GM12891 (cell line): ENCODE results near the gene CTSE.

Experiments used
- DNase-seq: peaks from one replicate; pipeline ENCODE4 v3.0.0; 2011; ENCODE audit warnings: low spot score; ENCODE audit not compliant: insufficient read length
- FAIRE-seq: peaks from 2 replicates; lab custom pipeline; 2011; peaks lifted over from hg19 to GRCh38; lab: Jason Lieb, UNC
- PAX5 ChIP-seq: IDR thresholded peaks from 2 replicates; pipeline ENCODE4 v1.6.1; 2011; ENCODE audit warnings: low read length, moderate library complexity, mild to moderate bottlenecking; ENCODE audit not compliant: insufficient read depth, severe bottlenecking
- POLR2A ChIP-seq: IDR thresholded peaks from 2 replicates; pipeline ENCODE4 v1.6.1; 2011; ENCODE audit warnings: low read depth, low read length, control low read depth
- POLR2AphosphoS5 ChIP-seq: IDR thresholded peaks from 2 replicates; pipeline ENCODE4 v1.6.1; 2011; ENCODE audit warnings: low read depth, low read length, control low read depth
- POU2F2 ChIP-seq: IDR thresholded peaks from 2 replicates; pipeline ENCODE4 v1.6.1; 2011; ENCODE audit warnings: low read depth, mild to moderate bottlenecking, control low read depth, low read length, moderate library complexity
- SPI1 ChIP-seq: IDR thresholded peaks from 2 replicates; pipeline ENCODE4 v1.6.1; 2011; ENCODE audit warnings: low read depth, low read length, control low read depth
- TAF1 ChIP-seq: IDR thresholded peaks from 2 replicates; pipeline ENCODE4 v1.6.1; 2011; ENCODE audit warnings: low read depth, low read length, control low read depth

CTSE gene

GRCh38 chr1:206030714-206031113, 7.0 kb upstream of the CTSE start:
- FAIRE-seq (peak; percentile 91), DNase-seq (no peak)
- TF ChIP-seq TAF1 (no peak), SPI1 (no peak), POLR2A (no peak), PAX5 (no peak), POU2F2 (no peak), POLR2AphosphoS5 (no peak)

- TF ChIP-seq SPI1: no peak
- no peak for TF ChIP-seq POU2F2
- no peak for TF ChIP-seq PAX5
- TF ChIP-seq POLR2A: no peak
- DNase-seq (no peak), FAIRE-seq (no peak)
These were observed 6.5 kb upstream of the CTSE start for GRCh38 chr1:206030191-206030590.

GRCh38 chr1:206029484-206029883, 5.8 kb upstream of the CTSE start:
- FAIRE-seq: no peak
- no peak for DNase-seq
- TF ChIP-seq POLR2AphosphoS5: no peak
- TF ChIP-seq PAX5: no peak

- no peak for TF ChIP-seq POLR2A
- TF ChIP-seq POLR2AphosphoS5: no peak
- no peak for TF ChIP-seq PAX5
- TF ChIP-seq POU2F2: no peak
- no peak for TF ChIP-seq SPI1
- no peak for TF ChIP-seq TAF1
- no peak for DNase-seq
- no peak for FAIRE-seq
These were observed 1.7 kb upstream of the CTSE start for GRCh38 chr1:206025283-206025820.

- no peak for FAIRE-seq
- no peak for TF ChIP-seq PAX5
- TF ChIP-seq TAF1: no peak
- no peak for TF ChIP-seq POLR2AphosphoS5
- TF ChIP-seq POLR2A: no peak
- no peak for TF ChIP-seq SPI1
- TF ChIP-seq POU2F2: no peak
- DNase-seq: no peak
These were observed 929 bp downstream of the CTSE start for GRCh38 chr1:206022766-206023165.

- no peak for FAIRE-seq
- TF ChIP-seq TAF1 (no peak), POLR2AphosphoS5 (no peak), SPI1 (no peak), POLR2A (no peak), PAX5 (no peak), POU2F2 (no peak)
- no peak for DNase-seq
These were observed 1.9 kb downstream of the CTSE start for GRCh38 chr1:206021626-206022365.

GRCh38 chr1:206021008-206021625, 2.6 kb downstream of the CTSE start:
- TF ChIP-seq POLR2AphosphoS5 (no peak), POLR2A (no peak), SPI1 (no peak), POU2F2 (no peak), PAX5 (no peak), TAF1 (no peak)
- FAIRE-seq (no peak), DNase-seq (no peak)

- FAIRE-seq (no peak), DNase-seq (no peak)
- TF ChIP-seq POLR2AphosphoS5 (no peak), SPI1 (no peak), POU2F2 (no peak), TAF1 (no peak), PAX5 (no peak), POLR2A (no peak)
These were observed 3.2 kb downstream of the CTSE start for GRCh38 chr1:206020393-206021007.

GRCh38 chr1:206015071-206015470, 8.6 kb downstream of the CTSE start:
- DNase-seq (no peak), FAIRE-seq (no peak)
- TF ChIP-seq PAX5: no peak
- no peak for TF ChIP-seq SPI1
- no peak for TF ChIP-seq POLR2AphosphoS5
- no peak for TF ChIP-seq TAF1
- no peak for TF ChIP-seq POU2F2
- no peak for TF ChIP-seq POLR2A
